GM23338 (cell line): ENCODE data around the gene CD79A. TPM values are rescaled to one million over a fixed set of nuclear protein-coding genes. Genes with fewer than 3 reads are reported as not detected.

Experiments used
- ATAC-seq: fragments of 200-7000 bp; cut with Tn5 transposase; 3 replicates; pipeline ENCODE4 v1.9.1; 2020
- DNase-seq: peaks from one replicate; pipeline ENCODE4 v3.0.0-alpha.2; 2015; ENCODE audit warnings: low spot score
- H2AFZ ChIP-seq: fragments of 200-600 bp; sonication (generic); 2 replicates; pipeline ENCODE4 v1.8.0; 2016; ENCODE audit warnings: antibody characterized with exemption, mild to moderate bottlenecking, moderate library complexity
- H3F3A ChIP-seq: fragments of 200-600 bp; sonication (generic); replicated peaks from 2 replicates; pipeline ENCODE4 v1.8.0; 2017; ENCODE audit warnings: antibody characterized with exemption, mixed run types, low read depth
- H3K27ac ChIP-seq: fragments of 200-600 bp; sonication (generic); 2 replicates; pipeline ENCODE4 v1.6.1; 2016; ENCODE audit warnings: low read depth
- H3K27me3 ChIP-seq: fragments of 200-600 bp; sonication (generic); 2 replicates; pipeline ENCODE4 v1.8.0; 2016; ENCODE audit warnings: mild to moderate bottlenecking, mixed run types, moderate library complexity; ENCODE audit not compliant: insufficient read depth
- H3K36me3 ChIP-seq: fragments of 200-600 bp; sonication (generic); 2 replicates; pipeline ENCODE4 v1.8.0; 2016; ENCODE audit warnings: mild to moderate bottlenecking; ENCODE audit not compliant: insufficient read depth
- H3K4me1 ChIP-seq: fragments of 200-600 bp; sonication (generic); 2 replicates; pipeline ENCODE4 v1.8.0; 2016; ENCODE audit warnings: mild to moderate bottlenecking, moderate library complexity; ENCODE audit not compliant: insufficient read depth
- H3K4me2 ChIP-seq: fragments of 200-600 bp; sonication (generic); 2 replicates; pipeline ENCODE4 v1.7.1; 2017; ENCODE audit warnings: mixed run types
- H3K4me3 ChIP-seq: fragments of 200-600 bp; sonication (generic); 2 replicates; pipeline ENCODE4 v1.6.1; 2016; ENCODE audit warnings: mixed run types
- H3K79me2 ChIP-seq: fragments of 200-600 bp; sonication (generic); replicated peaks from 2 replicates; pipeline ENCODE4 v1.8.0; 2017; ENCODE audit warnings: mild to moderate bottlenecking; ENCODE audit not compliant: insufficient read depth
- H3K9me2 ChIP-seq: fragments of 200-600 bp; sonication (generic); 2 replicates; pipeline ENCODE4 v1.8.0; 2017; ENCODE audit not compliant: insufficient read depth
- H4K20me1 ChIP-seq: fragments of 200-600 bp; sonication (generic); replicated peaks from 2 replicates; pipeline ENCODE4 v1.8.0; 2017; ENCODE audit warnings: mild to moderate bottlenecking; ENCODE audit not compliant: insufficient read depth
- H3K27ac Mint-ChIP-seq: 2 replicates; pipeline ENCODE4 v1.8.0; 2020; ENCODE audit warnings: inconsistent platforms, mild to moderate bottlenecking, moderate library complexity, mixed read lengths
- H3K27me3 Mint-ChIP-seq: 3 replicates; pipeline ENCODE4 v1.8.0; 2022; ENCODE audit warnings: low read depth, mild to moderate bottlenecking, moderate library complexity, mixed read lengths, inconsistent platforms; ENCODE audit not compliant: insufficient read depth, poor library complexity
- H3K36me3 Mint-ChIP-seq: 3 replicates; pipeline ENCODE4 v1.8.0; 2021; ENCODE audit warnings: low read depth, mild to moderate bottlenecking, inconsistent platforms, moderate library complexity, mixed read lengths
- H3K4me1 Mint-ChIP-seq: 3 replicates; pipeline ENCODE4 v1.8.0; 2020; ENCODE audit warnings: mild to moderate bottlenecking, inconsistent platforms, mixed read lengths
- H3K4me3 Mint-ChIP-seq: 3 replicates; pipeline ENCODE4 v1.8.0; 2021; ENCODE audit warnings: moderate library complexity, mild to moderate bottlenecking, inconsistent platforms, mixed read lengths
- H3K9me3 Mint-ChIP-seq: 3 replicates; pipeline ENCODE4 v1.8.0; 2020; ENCODE audit warnings: moderate library complexity, mild to moderate bottlenecking, inconsistent platforms, mixed read lengths
- CREB1 ChIP-seq: fragments of 250-450 bp; sonication (Bioruptor Pico); IDR thresholded peaks from 2 replicates; pipeline ENCODE4 v1.5.0; 2020; ENCODE audit warnings: low read depth, mild to moderate bottlenecking, moderate library complexity
- CTCF ChIP-seq, 2 experiments: fragments of 200-600 bp in 1 of 2; sonication (generic) in 1 of 2; conservative IDR thresholded peaks; 2 replicates each; pipeline versions ENCODE4 v1.5.1 to v1.6.1; 2016 to 2017; ENCODE audit warnings: antibody characterized with exemption in 2 of 2, low read depth in 2 of 2, mild to moderate bottlenecking in 2 of 2, moderate library complexity in 1 of 2
- EZH2phosphoT487 ChIP-seq: fragments of 200-600 bp; sonication (generic); IDR thresholded peaks from one replicate; pipeline ENCODE4 v1.8.1; 2018; ENCODE audit warnings: antibody characterized with exemption; ENCODE audit not compliant: unreplicated experiment
- NANOG ChIP-seq: IDR thresholded peaks from 2 replicates; pipeline ENCODE4 v1.6.1; 2016; ENCODE audit warnings: antibody characterized with exemption, borderline replicate concordance
- REST ChIP-seq: IDR thresholded peaks from one replicate; pipeline ENCODE4 v1.6.1; 2018; ENCODE audit warnings: antibody characterized with exemption; ENCODE audit not compliant: unreplicated experiment
- ZNF331 ChIP-seq: fragments of 250-450 bp; sonication (Bioruptor Pico); IDR thresholded peaks from 2 replicates; pipeline ENCODE4 v1.5.0; 2020; ENCODE audit warnings: low read depth, mild to moderate bottlenecking, moderate library complexity
- polyA plus RNA-seq: library from polyadenylated mRNA; unstranded; fragments of >200 nt; fragmentation: Nextera tagmentation; extraction: Ambion mirVana; gene quantifications from 2 replicates; pipeline ENCODE4 v1.2.1, GENCODE V29; 2016
- total RNA-seq: library from RNA; depleted of rRNA; stranded (reverse); fragments of >200 nt; shearing (Covaris generic); gene quantifications from 2 replicates; pipeline ENCODE4 v1.2.3, GENCODE V29; 2014

Gene CD79A
- total and polyA plus RNA-seq, 2 experiments from 2014 or later, result 0.27 TPM; not detected in 1

- no peak overlapping the region for H3K4me3 Mint-ChIP-seq
- H3K27ac Mint-ChIP-seq, result no peak overlapping the region
- H2AFZ ChIP-seq, result no peak overlapping the region
These were observed 29.6 kb upstream of the CD79A start for GRCh38 chr19:41847351-41848105.

GRCh38 chr19:41848666-41849065 lies 28.4 kb upstream of the CD79A start:
- H3K9me2 ChIP-seq, result no peaks in the 10 kb centered on the region
- H3K4me1 Mint-ChIP-seq, result peaks cover 12% of the 10 kb centered on the region
- no peak overlapping the region for H3K27ac Mint-ChIP-seq
- peaks cover 12% of the 10 kb centered on the region; the same call in 1 of the 2 replicates for H3K4me1 ChIP-seq
- H3K4me3 Mint-ChIP-seq, result no peak overlapping the region
- no peaks in the 10 kb centered on the region for H3K27me3 ChIP-seq
- no peak overlapping the region for H3K27ac ChIP-seq
- no peak for DNase-seq
- H3K9me3 Mint-ChIP-seq, result peaks cover 14% of the 10 kb centered on the region; the same call in 2 of the 3 replicates
- H3K36me3 ChIP-seq, result no peaks in the 10 kb centered on the region
- no peaks in the 10 kb centered on the region for H3K79me2 ChIP-seq
- H3F3A ChIP-seq, result no peaks in the 10 kb centered on the region
- peaks cover 5% of the 10 kb centered on the region; the same call in 2 of the 3 replicates for H3K36me3 Mint-ChIP-seq
- no peak for ATAC-seq
- H3K27me3 Mint-ChIP-seq, result peaks cover 15% of the 10 kb centered on the region
- no peaks in the 10 kb centered on the region for H4K20me1 ChIP-seq
- H2AFZ ChIP-seq, result no peak overlapping the region
- H3K4me2 ChIP-seq, result no peak overlapping the region
- H3K4me3 ChIP-seq, result no peak overlapping the region
- no peak for TF ChIP-seq ZNF331 (CRISPR knock-in tag)
- TF ChIP-seq REST, result no peak
- no peak for TF ChIP-seq CREB1 (CRISPR knock-in tag)
- no peak for TF ChIP-seq NANOG

More at GRCh38 chr19:41847351-41848105, 29.6 kb upstream of the CD79A start:
- Mint-ChIP-seq H3K4me1 (peaks cover 12% of the 10 kb centered on the region), H3K9me3 (peaks cover 14% of the 10 kb centered on the region; the same call in 2 of the 3 replicates), H3K36me3 (peaks cover 5% of the 10 kb centered on the region; the same call in 2 of the 3 replicates), H3K27me3 (peaks cover 18% of the 10 kb centered on the region)
- no peaks in the 10 kb centered on the region for H3F3A ChIP-seq
- no peaks in the 10 kb centered on the region for H3K36me3 ChIP-seq
- H3K9me2 ChIP-seq, result no peaks in the 10 kb centered on the region
- H3K4me2 ChIP-seq, result no peak overlapping the region
- H3K4me3 ChIP-seq, result no peak overlapping the region
- H3K79me2 ChIP-seq, result no peaks in the 10 kb centered on the region
- H3K27ac ChIP-seq, result no peak overlapping the region
- no peak for TF ChIP-seq CTCF (conservative IDR thresholded peaks at IDR 0.05; ENCODE audit: low read depth in 2 of 2)
- no peak for TF ChIP-seq EZH2phosphoT487
- H3K27me3 ChIP-seq, result no peaks in the 10 kb centered on the region
- no peak for ATAC-seq
- no peaks in the 10 kb centered on the region for H4K20me1 ChIP-seq
- peaks cover 12% of the 10 kb centered on the region; the same call in 1 of the 2 replicates for H3K4me1 ChIP-seq
- no peak for DNase-seq
